H9 (cell line): ENCODE measurements around the gene EXPH5. TPM values are rescaled to one million over a fixed set of nuclear protein-coding genes. Genes with fewer than 3 reads are reported as not detected.

Source experiments
- DNase-seq: peaks from one replicate; pipeline ENCODE4 v3.0.0-alpha.2; 2017
- H2AFZ ChIP-seq: one replicate; pipeline ENCODE4 v1.6.1; 2013; ENCODE audit warnings: mild to moderate bottlenecking, low read length, control low read depth, moderate library complexity
- H2AK5ac ChIP-seq: 2 replicates; pipeline ENCODE4 v1.6.1; 2013; ENCODE audit warnings: low read length, control low read depth, mixed read lengths; ENCODE audit not compliant: insufficient read length
- H2BK120ac ChIP-seq: one replicate; pipeline ENCODE4 v1.6.1; 2013; ENCODE audit warnings: low read depth, mild to moderate bottlenecking, low read length, control low read depth, inconsistent platforms; ENCODE audit not compliant: poor library complexity, severe bottlenecking
- H2BK12ac ChIP-seq: 2 replicates; pipeline ENCODE4 v1.6.1; 2013; ENCODE audit warnings: low read length, control low read depth, mixed read lengths, low read depth; ENCODE audit not compliant: insufficient read length
- H2BK15ac ChIP-seq: 2 replicates; pipeline ENCODE4 v1.6.1; 2013; ENCODE audit warnings: low read depth, low read length, control low read depth
- H2BK20ac ChIP-seq: one replicate; pipeline ENCODE4 v1.6.1; 2013; ENCODE audit warnings: low read depth, mild to moderate bottlenecking, low read length, control low read depth, inconsistent platforms; ENCODE audit not compliant: poor library complexity, severe bottlenecking
- H2BK5ac ChIP-seq: 2 replicates; pipeline ENCODE4 v1.6.1; 2013; ENCODE audit warnings: low read length, control low read depth, mixed read lengths; ENCODE audit not compliant: insufficient read length
- H3K14ac ChIP-seq: 2 replicates; pipeline ENCODE4 v1.6.1; 2013; ENCODE audit warnings: low read length, control low read depth; ENCODE audit not compliant: insufficient read depth
- H3K18ac ChIP-seq: 2 replicates; pipeline ENCODE4 v1.6.1; 2013; ENCODE audit warnings: low read depth, mild to moderate bottlenecking, mixed read lengths, low read length, control low read depth; ENCODE audit not compliant: insufficient read length
- H3K23ac ChIP-seq: 2 replicates; pipeline ENCODE4 v1.6.1; 2013; ENCODE audit warnings: low read length, control low read depth, mixed read lengths, low read depth; ENCODE audit not compliant: insufficient read length
- H3K23me2 ChIP-seq: 2 replicates; pipeline ENCODE4 v1.6.1; 2013; ENCODE audit warnings: low read depth, mild to moderate bottlenecking, mixed read lengths, low read length, control low read depth; ENCODE audit not compliant: insufficient read length, poor library complexity, severe bottlenecking
- H3K27ac ChIP-seq: 2 replicates; pipeline ENCODE4 v1.5.1; 2013; ENCODE audit warnings: low read length, control low read depth, mixed read lengths, low read depth; ENCODE audit not compliant: insufficient read length
- H3K27me3 ChIP-seq: 2 replicates; pipeline ENCODE4 v1.6.1; 2013; ENCODE audit warnings: low read length, control low read depth, inconsistent platforms; ENCODE audit not compliant: insufficient read depth
- H3K4ac ChIP-seq: 2 replicates; pipeline ENCODE4 v1.6.1; 2013; ENCODE audit warnings: low read depth, mild to moderate bottlenecking, control low read depth, inconsistent platforms, low read length, moderate library complexity
- H3K4me1 ChIP-seq: 2 replicates; pipeline ENCODE4 v1.6.1; 2013; ENCODE audit warnings: low read length, control low read depth, inconsistent platforms; ENCODE audit not compliant: insufficient read depth
- H3K4me2 ChIP-seq: 2 replicates; pipeline ENCODE4 v1.6.1; 2013; ENCODE audit warnings: low read length, control low read depth, mixed read lengths; ENCODE audit not compliant: insufficient read length, insufficient read depth
- H3K56ac ChIP-seq: 2 replicates; pipeline ENCODE4 v1.6.1; 2013; ENCODE audit warnings: low read depth, mild to moderate bottlenecking, mixed read lengths, low read length, control low read depth; ENCODE audit not compliant: insufficient read length
- H3K79me1 ChIP-seq: 2 replicates; pipeline ENCODE4 v1.6.1; 2013; ENCODE audit warnings: low read depth, mild to moderate bottlenecking, moderate library complexity, low read length, control low read depth, inconsistent platforms; ENCODE audit not compliant: insufficient read depth, poor library complexity, severe bottlenecking
- H3K79me2 ChIP-seq: 2 replicates; pipeline ENCODE4 v1.6.1; 2013; ENCODE audit warnings: low read length, control low read depth, inconsistent platforms; ENCODE audit not compliant: insufficient read depth
- H3K9ac ChIP-seq: 2 replicates; pipeline ENCODE4 v1.6.1; 2013; ENCODE audit warnings: low read length, control low read depth, mixed read lengths; ENCODE audit not compliant: insufficient read length; ENCODE audit errors: extremely low read depth
- H3K9me3 ChIP-seq: one replicate; pipeline ENCODE4 v1.6.1; 2013; ENCODE audit warnings: low read depth, low read length, inconsistent platforms; ENCODE audit not compliant: control insufficient read depth
- H3T11ph ChIP-seq: one replicate; pipeline ENCODE4 v1.6.1; 2013; ENCODE audit warnings: mild to moderate bottlenecking, low read length, control low read depth, inconsistent platforms
- H4K20me1 ChIP-seq: one replicate; pipeline ENCODE4 v1.6.1; 2013; ENCODE audit not compliant: control insufficient read depth, insufficient read length, insufficient read depth
- H4K5ac ChIP-seq: 2 replicates; pipeline ENCODE4 v1.6.1; 2013; ENCODE audit warnings: low read depth, mild to moderate bottlenecking, mixed read lengths, low read length, control low read depth; ENCODE audit not compliant: insufficient read length
- H4K8ac ChIP-seq: replicated peaks from 2 replicates; pipeline ENCODE4 v1.6.1; 2013; ENCODE audit warnings: low read length, control low read depth, mixed read lengths, low read depth; ENCODE audit not compliant: insufficient read length
- H4K91ac ChIP-seq: 2 replicates; pipeline ENCODE4 v1.6.1; 2013; ENCODE audit warnings: low read depth, mild to moderate bottlenecking, moderate library complexity, mixed read lengths, low read length, control low read depth; ENCODE audit not compliant: insufficient read length
- H3K27ac Mint-ChIP-seq, 3 experiments: 2 replicates in 2 of 3; 3 replicates in 1 of 3; pipeline ENCODE4 v1.8.0; 2020 to 2021; ENCODE audit warnings: mixed read lengths in 3 of 3, mild to moderate bottlenecking in 1 of 3, moderate library complexity in 1 of 3
- H3K27me3 Mint-ChIP-seq: 2 replicates; pipeline ENCODE4 v1.8.0; 2021; ENCODE audit warnings: low read depth, mild to moderate bottlenecking, moderate library complexity, mixed read lengths
- H3K36me3 Mint-ChIP-seq, 3 experiments: 2 replicates in 2 of 3; 3 replicates in 1 of 3; pipeline ENCODE4 v1.8.0; 2020 to 2021; ENCODE audit warnings: low read depth in 3 of 3, mixed read lengths in 3 of 3; ENCODE audit not compliant: insufficient read depth in 1 of 3
- H3K4me1 Mint-ChIP-seq, 2 experiments: 2 replicates each; pipeline ENCODE4 v1.8.0; 2020; ENCODE audit warnings: mixed read lengths in 2 of 2
- H3K4me3 Mint-ChIP-seq, 2 experiments: 2 replicates in 1 of 2; 3 replicates in 1 of 2; pipeline ENCODE4 v1.8.0; 2020 to 2021; ENCODE audit warnings: mild to moderate bottlenecking in 2 of 2, mixed read lengths in 2 of 2, moderate library complexity in 1 of 2
- H3K9me3 Mint-ChIP-seq, 2 experiments: 2 replicates in 1 of 2; 3 replicates in 1 of 2; pipeline ENCODE4 v1.8.0; 2020; ENCODE audit warnings: mild to moderate bottlenecking in 2 of 2, mixed read lengths in 2 of 2, moderate library complexity in 1 of 2
- WGBS: extraction: QIAGEN DNeasy Blood & Tissue Kit; methylation state at CpG from one replicate; pipeline ENCODE4 v1.1.7; 2013; ENCODE audit warnings: missing lambda C conversion rate, low lambda C conversion rate, mixed read lengths; ENCODE audit not compliant: insufficient read length; ENCODE audit errors: extremely low coverage; 5-methylcytosine and 5-hydroxymethylcytosine counted together
- total RNA-seq: library from RNA; stranded (reverse); gene quantifications from 2 replicates; pipeline ENCODE4 v1.2.1, GENCODE V29; 2021
- TF ChIP-seq, protein P1 (sequence below): fragments of 200-600 bp; sonication (generic); conservative IDR thresholded peaks from 3 replicates; pipeline ENCODE4 v1.8.0; 2021; ENCODE audit warnings: antibody characterized with exemption, mild to moderate bottlenecking

Gene EXPH5
- total RNA-seq, 1 experiment from 2014 or later: 3.1 TPM

DNA sequence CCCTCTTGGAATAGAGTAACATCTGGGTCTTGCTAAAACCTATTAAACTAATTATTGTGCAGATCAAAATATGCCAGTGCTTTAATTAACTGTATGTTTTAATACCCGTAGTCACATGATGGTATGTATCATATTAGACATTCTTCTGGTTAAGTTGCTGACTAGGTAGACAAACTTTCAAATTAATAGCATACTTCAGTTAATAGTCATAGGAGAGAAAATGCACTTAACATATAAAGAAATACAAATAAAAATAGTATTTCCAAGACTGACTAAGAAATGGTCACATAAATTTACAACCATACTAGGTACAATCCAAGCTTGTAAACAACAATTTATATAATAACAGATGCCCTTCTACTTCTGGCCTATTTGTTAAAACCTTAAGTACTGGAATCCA, 7.6 kb upstream of the EXPH5 start:
- no peak overlapping the region for H3K4ac ChIP-seq
- H3K9ac ChIP-seq: no peak overlapping the region
- no peak overlapping the region for H3K4me2 ChIP-seq
- H3K27ac ChIP-seq: no peak overlapping the region
- H3K27me3 Mint-ChIP-seq: no peaks in the 10 kb centered on the region
- H4K20me1 ChIP-seq: no peaks in the 10 kb centered on the region
- H3K36me3 Mint-ChIP-seq: no peaks in the 10 kb centered on the region
- H3K18ac ChIP-seq: no peak overlapping the region
- H2BK5ac ChIP-seq: no peak overlapping the region
- H3K4me3 Mint-ChIP-seq: no peak overlapping the region
- no peak overlapping the region for H2BK15ac ChIP-seq
- no peak overlapping the region for H2BK120ac ChIP-seq
- no peaks in the 10 kb centered on the region for H3K9me3 ChIP-seq
- H2AK5ac ChIP-seq: no peak overlapping the region
- no CpG with 5 or more reads among the region's 1 CpG for WGBS
- no peak overlapping the region for H4K91ac ChIP-seq
- H2AFZ ChIP-seq: no peak overlapping the region
- peaks cover 4 to 8% of the 10 kb centered on the region in 2 experiments for H3K4me1 Mint-ChIP-seq
- no peaks in the 10 kb centered on the region for H3K79me1 ChIP-seq
- no peak overlapping the region for H4K8ac ChIP-seq
- no peak for DNase-seq
- H3K14ac ChIP-seq: no peak overlapping the region
- H3K23me2 ChIP-seq: no peaks in the 10 kb centered on the region
- no peaks in the 10 kb centered on the region for H3K4me1 ChIP-seq
- TF ChIP-seq, protein P1, sequence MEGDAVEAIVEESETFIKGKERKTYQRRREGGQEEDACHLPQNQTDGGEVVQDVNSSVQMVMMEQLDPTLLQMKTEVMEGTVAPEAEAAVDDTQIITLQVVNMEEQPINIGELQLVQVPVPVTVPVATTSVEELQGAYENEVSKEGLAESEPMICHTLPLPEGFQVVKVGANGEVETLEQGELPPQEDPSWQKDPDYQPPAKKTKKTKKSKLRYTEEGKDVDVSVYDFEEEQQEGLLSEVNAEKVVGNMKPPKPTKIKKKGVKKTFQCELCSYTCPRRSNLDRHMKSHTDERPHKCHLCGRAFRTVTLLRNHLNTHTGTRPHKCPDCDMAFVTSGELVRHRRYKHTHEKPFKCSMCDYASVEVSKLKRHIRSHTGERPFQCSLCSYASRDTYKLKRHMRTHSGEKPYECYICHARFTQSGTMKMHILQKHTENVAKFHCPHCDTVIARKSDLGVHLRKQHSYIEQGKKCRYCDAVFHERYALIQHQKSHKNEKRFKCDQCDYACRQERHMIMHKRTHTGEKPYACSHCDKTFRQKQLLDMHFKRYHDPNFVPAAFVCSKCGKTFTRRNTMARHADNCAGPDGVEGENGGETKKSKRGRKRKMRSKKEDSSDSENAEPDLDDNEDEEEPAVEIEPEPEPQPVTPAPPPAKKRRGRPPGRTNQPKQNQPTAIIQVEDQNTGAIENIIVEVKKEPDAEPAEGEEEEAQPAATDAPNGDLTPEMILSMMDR: no peak
- H4K5ac ChIP-seq: no peak overlapping the region
- no peak overlapping the region for H2BK12ac ChIP-seq
- no peak overlapping the region for H3T11ph ChIP-seq
- H3K27me3 ChIP-seq: no peaks in the 10 kb centered on the region
- no peaks in the 10 kb centered on the region for H3K79me2 ChIP-seq
- no peaks in the 10 kb centered on the region for H3K9me3 Mint-ChIP-seq
- H3K23ac ChIP-seq: no peak overlapping the region
- no peak overlapping the region for H3K56ac ChIP-seq
- no peak overlapping the region for H3K27ac Mint-ChIP-seq
- H2BK20ac ChIP-seq: no peak overlapping the region
